Mucosa of descending colon (tissue), 3 donors: ENCODE measurements around the gene SHB. TPM values are rescaled to one million over a fixed set of nuclear protein-coding genes. Genes with fewer than 3 reads are reported as not detected.

Source experiments
- ATAC-seq: fragments of 200-7000 bp; cut with Tn5 transposase; one replicate; pipeline ENCODE4 v1.9.1; 2020; ENCODE audit warnings: mild to moderate bottlenecking, moderate library complexity
- DNase-seq, 3 donors: peaks; one replicate each; pipeline ENCODE4 v3.0.0-alpha.2; 2020
- H3K36me3 ChIP-seq: fragments of 200-600 bp; one replicate; pipeline ENCODE4 v1.8.0; 2021; ENCODE audit warnings: low read depth, mild to moderate bottlenecking
- H3K4me1 ChIP-seq: fragments of 200-600 bp; one replicate; pipeline ENCODE4 v1.8.0; 2021; ENCODE audit warnings: low read depth, mild to moderate bottlenecking
- H3K4me3 ChIP-seq: fragments of 200-600 bp; one replicate; pipeline ENCODE4 v1.8.0; 2021; ENCODE audit warnings: mild to moderate bottlenecking
- H3K9me3 ChIP-seq: fragments of 200-600 bp; one replicate; pipeline ENCODE4 v1.8.0; 2021; ENCODE audit warnings: mild to moderate bottlenecking
- CTCF ChIP-seq: fragments of 200-600 bp; IDR thresholded peaks from one replicate; pipeline ENCODE4 v1.8.0; 2022; ENCODE audit warnings: antibody characterized with exemption, mild to moderate bottlenecking
- intact Hi-C, 2 donors: fragments of 100-400 bp; cut with DNase I in 1 of 2; cut with micrococcal nuclease in 1 of 2; formaldehyde crosslinking; loops; one replicate each; pipeline versions ENCODE4 v1.11.0 to v1.11.1; 2022; cut with DNase I, micrococcal nuclease
- total RNA-seq, 3 donors: library from RNA; stranded (reverse); fragmentation: NEBNext Ultra II Directional in 2 of 3; extraction: Animal tissue kit (Norgen Biotek cat#: 25700) in 2 of 3; gene quantifications; one replicate each; pipeline versions ENCODE4 v1.2.1 to v1.2.4, GENCODE V29; 2021 to 2023
- donor health status: DM: no; HTN: no; CAD: no; lungs with moderate emphysema.
- donor health status: DM: no; HTN: no; CAD: no.
- donor health status: DM: no; HTN: yes; CAD: no.

Gene SHB
- total RNA-seq, 3 donors from 2014 or later: 20.3 to 23.9 (median 20.6) TPM

GRCh38 chr9:38018958-38019602 is 49.9 kb downstream of the SHB start:
- DNase-seq: no peak
- peaks cover 2% of the 10 kb centered on the region for H3K4me1 ChIP-seq

DNA sequence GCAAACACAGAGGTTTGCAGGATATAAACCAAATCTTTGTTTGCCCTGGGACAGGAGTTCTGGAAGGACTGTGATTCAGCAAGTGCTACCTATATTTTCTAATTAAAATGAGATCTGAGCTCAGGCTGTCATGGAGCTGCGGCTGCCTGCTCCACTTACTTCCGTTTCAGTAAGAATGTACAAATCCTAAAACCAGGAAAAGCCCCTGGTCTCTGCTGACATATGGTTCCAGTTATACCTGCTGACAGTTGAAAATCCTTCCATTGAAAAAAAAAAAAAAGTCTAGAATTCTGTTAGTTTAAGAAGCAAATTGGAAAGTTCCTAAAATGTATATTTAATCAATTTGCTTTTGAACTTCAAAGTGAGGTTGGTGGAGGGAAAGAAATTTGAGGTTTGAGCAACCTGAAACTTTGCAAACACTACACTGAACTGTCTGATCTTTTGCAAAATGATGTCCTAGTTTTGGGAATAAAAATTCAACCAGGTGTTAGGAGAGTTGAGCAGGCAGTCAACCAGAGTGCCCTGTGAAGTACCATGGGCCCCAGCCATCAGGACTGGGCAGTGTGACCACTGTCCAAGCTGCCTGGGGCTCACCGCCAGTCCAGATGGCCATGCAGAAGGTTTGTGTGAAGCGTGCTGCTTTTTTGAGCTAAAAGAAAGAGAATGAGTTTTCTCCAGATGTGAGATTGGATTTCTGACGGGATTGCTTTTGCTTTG is 50.6 kb downstream of the SHB start:
- DNase-seq (no peak), ATAC-seq (no peak)
- TF ChIP-seq CTCF: no peak
- intact Hi-C loops: no loop called here
- no peaks in the 10 kb centered on the region for H3K36me3 ChIP-seq
- no peak overlapping the region for H3K4me3 ChIP-seq
- H3K4me1 ChIP-seq: peaks cover 2% of the 10 kb centered on the region
- no peaks in the 10 kb centered on the region for H3K9me3 ChIP-seq

More at GRCh38 chr9:38018958-38019602, 49.9 kb downstream of the SHB start:
- Histone ChIP-seq H3K36me3 (no peaks in the 10 kb centered on the region), H3K4me3 (no peak overlapping the region), H3K9me3 (no peaks in the 10 kb centered on the region)
- intact Hi-C loops: no loop called here
- TF ChIP-seq CTCF: no peak
- peak; percentile 24 for ATAC-seq

GRCh38 chr9:38017885-38018186 is 51.2 kb downstream of the SHB start:
- no peaks in the 10 kb centered on the region for H3K9me3 ChIP-seq
- peaks cover 2% of the 10 kb centered on the region for H3K4me1 ChIP-seq
- intact Hi-C loops: no loop called here
- no peak overlapping the region for H3K4me3 ChIP-seq
- ATAC-seq (no peak), DNase-seq (no peak)
- TF ChIP-seq CTCF: no peak
- no peaks in the 10 kb centered on the region for H3K36me3 ChIP-seq

GRCh38 chr9:38017149-38017884 is 51.7 kb downstream of the SHB start:
- H3K4me3 ChIP-seq: no peak overlapping the region
- TF ChIP-seq CTCF: no peak
- ATAC-seq (no peak), DNase-seq (no peak)
- peaks cover 2% of the 10 kb centered on the region for H3K4me1 ChIP-seq
- intact Hi-C loops: no loop called here
- no peaks in the 10 kb centered on the region for H3K36me3 ChIP-seq
- H3K9me3 ChIP-seq: no peaks in the 10 kb centered on the region

GRCh38 chr9:38016375-38017135 is 52.5 kb downstream of the SHB start:
- intact Hi-C loops: no loop called here
- no peaks in the 10 kb centered on the region for H3K9me3 ChIP-seq
- TF ChIP-seq CTCF: no peak
- peaks cover 2% of the 10 kb centered on the region for H3K4me1 ChIP-seq
- no peaks in the 10 kb centered on the region for H3K36me3 ChIP-seq
- ATAC-seq: no peak
- no peak for DNase-seq
- H3K4me3 ChIP-seq: no peak overlapping the region
